ENCODE measurements around the gene DIS3L2.
A peak's percentile ranks its signal among the peaks of the same experiment; 100 is the strongest.
"Not testable (repeated sequence)": the region's sequence is repeated elsewhere in the genome, so short reads cannot be mapped to it uniquely, and the experiment has no call there.

DIS3L2 gene

GRCh38 chr2:232363784-232364615 lies 402.5 kb downstream of the DIS3L2 start:
- Histone ChIP-seq H3K27ac (ENCODE audit: low read length) (0 out of 2 replicates have a peak overlapping the region, but pooled peaks have one; percentile 20), H3K4me2 (ENCODE audit: low read length) (peak overlapping the region; percentile 97), H3K9ac (ENCODE audit: low read length) (peak overlapping the region; percentile 60), H3K36me3 (replicated peaks; ENCODE audit: low read depth, low read length) (no peaks in the 10 kb centered on the region), H4K20me1 (ENCODE audit: insufficient read depth, low read length) (no peaks in the 10 kb centered on the region), H3K79me2 (ENCODE audit: low read length) (no peaks in the 10 kb centered on the region), H3K27me3 (ENCODE audit: low read depth, low read length) (no peaks in the 10 kb centered on the region), H2AFZ (ENCODE audit: low read depth, low read length) (peak overlapping the region; percentile 94), H3K9me3 (ENCODE audit: insufficient read depth, low read length) (no peaks in the 10 kb centered on the region), H3K4me1 (ENCODE audit: low read length) (peaks cover 10% of the 10 kb centered on the region), H3K4me3 (ENCODE audit: low read length) (peak overlapping the region; percentile 71)
- no peak for TF ChIP-seq EZH2phosphoT487 (IDR thresholded peaks at IDR 0.05; ENCODE audit: low read depth)

GRCh38 chr2:232364806-232365594 lies 403.5 kb downstream of the DIS3L2 start:
- H3K27ac ChIP-seq (ENCODE audit: low read length); H3K9ac ChIP-seq (ENCODE audit: low read length); H3K4me3 ChIP-seq (ENCODE audit: low read length); H3K27me3 ChIP-seq (ENCODE audit: low read depth, low read length); H3K79me2 ChIP-seq (ENCODE audit: low read length); H3K4me2 ChIP-seq (ENCODE audit: low read length); H3K9me3 ChIP-seq (ENCODE audit: insufficient read depth, low read length); H4K20me1 ChIP-seq (ENCODE audit: insufficient read depth, low read length); H3K36me3 ChIP-seq (replicated peaks; ENCODE audit: low read depth, low read length); H2AFZ ChIP-seq (ENCODE audit: low read depth, low read length): not testable (repeated sequence)
- H3K4me1 ChIP-seq (ENCODE audit: low read length) = peaks cover 13% of the 10 kb centered on the region

GRCh38 chr2:232365621-232366321 lies 404.3 kb downstream of the DIS3L2 start:
- Histone ChIP-seq H2AFZ (ENCODE audit: low read depth, low read length) (no peak overlapping the region), H4K20me1 (ENCODE audit: insufficient read depth, low read length) (no peaks in the 10 kb centered on the region), H3K36me3 (replicated peaks; ENCODE audit: low read depth, low read length) (no peaks in the 10 kb centered on the region), H3K79me2 (ENCODE audit: low read length) (no peaks in the 10 kb centered on the region), H3K4me2 (ENCODE audit: low read length) (no peak overlapping the region), H3K4me3 (ENCODE audit: low read length) (no peak overlapping the region), H3K4me1 (ENCODE audit: low read length) (peaks cover 13% of the 10 kb centered on the region), H3K27ac (ENCODE audit: low read length) (no peak overlapping the region), H3K9me3 (ENCODE audit: insufficient read depth, low read length) (no peaks in the 10 kb centered on the region), H3K9ac (ENCODE audit: low read length) (no peak overlapping the region), H3K27me3 (ENCODE audit: low read depth, low read length) (no peaks in the 10 kb centered on the region)
- TF ChIP-seq CTCF (IDR thresholded peaks at IDR 0.05; ENCODE audit: low read depth, low read length) (peak; percentile 9; the same call in 1 of the 2 replicates), EZH2phosphoT487 (IDR thresholded peaks at IDR 0.05; ENCODE audit: low read depth) (no peak)

- not testable (repeated sequence) for H2AFZ ChIP-seq (ENCODE audit: low read depth, low read length); H3K36me3 ChIP-seq (replicated peaks; ENCODE audit: low read depth, low read length); H3K27ac ChIP-seq (ENCODE audit: low read length); H3K9ac ChIP-seq (ENCODE audit: low read length); H4K20me1 ChIP-seq (ENCODE audit: insufficient read depth, low read length); H3K79me2 ChIP-seq (ENCODE audit: low read length); H3K27me3 ChIP-seq (ENCODE audit: low read depth, low read length); H3K9me3 ChIP-seq (ENCODE audit: insufficient read depth, low read length); H3K4me2 ChIP-seq (ENCODE audit: low read length); H3K4me3 ChIP-seq (ENCODE audit: low read length)
- H3K4me1 ChIP-seq (ENCODE audit: low read length) = peaks cover 13% of the 10 kb centered on the region
Observed at GRCh38 chr2:232366461-232366860, 404.9 kb downstream of the DIS3L2 start.

- no peak overlapping the region for H3K27ac ChIP-seq (ENCODE audit: low read length)
- H3K27me3 ChIP-seq (ENCODE audit: low read depth, low read length) = no peaks in the 10 kb centered on the region
- H3K79me2 ChIP-seq (ENCODE audit: low read length) = no peaks in the 10 kb centered on the region
- H4K20me1 ChIP-seq (ENCODE audit: insufficient read depth, low read length) = no peaks in the 10 kb centered on the region
- no peak overlapping the region for H3K4me3 ChIP-seq (ENCODE audit: low read length)
- no peak overlapping the region for H3K4me2 ChIP-seq (ENCODE audit: low read length)
- H3K9ac ChIP-seq (ENCODE audit: low read length) = no peak overlapping the region
- H3K9me3 ChIP-seq (ENCODE audit: insufficient read depth, low read length) = no peaks in the 10 kb centered on the region
- H2AFZ ChIP-seq (ENCODE audit: low read depth, low read length) = no peak overlapping the region
- peaks cover 13% of the 10 kb centered on the region for H3K4me1 ChIP-seq (ENCODE audit: low read length)
- TF ChIP-seq CTCF (IDR thresholded peaks at IDR 0.05; ENCODE audit: low read depth, low read length) = no peak
- TF ChIP-seq EZH2phosphoT487 (IDR thresholded peaks at IDR 0.05; ENCODE audit: low read depth) = no peak
- H3K36me3 ChIP-seq (replicated peaks; ENCODE audit: low read depth, low read length) = no peaks in the 10 kb centered on the region
Observed at GRCh38 chr2:232367016-232367415, 405.5 kb downstream of the DIS3L2 start.

Measured in OCI-LY3 (cell line).